Epithelial cell of proximal tubule (primary cell): ENCODE results near the gene SORL1. TPM values are rescaled to one million over a fixed set of nuclear protein-coding genes. Genes with fewer than 3 reads are reported as not detected.

ENCODE experiments used
- DNase-seq: peaks from one replicate; pipeline ENCODE4 v3.0.0-alpha.2; 2011; ENCODE audit warnings: low read depth
- H3K4me3 ChIP-seq: 2 replicates; pipeline ENCODE4 v1.5.1; 2011; ENCODE audit warnings: low read depth, mild to moderate bottlenecking, low read length
- total RNA-seq: library from RNA; depleted of rRNA; stranded (reverse); fragments of >200 nt; gene quantifications from 2 replicates; pipeline ENCODE4 v1.2.3, GENCODE V29; 2015
- TF ChIP-seq, protein P1 (sequence below): conservative IDR thresholded peaks from 2 replicates; pipeline ENCODE4 v1.5.1; 2012; ENCODE audit warnings: low read depth, mild to moderate bottlenecking, low read length

Gene SORL1
- total RNA-seq, 1 donor from 2014 or later, result 7.8 TPM

DNA sequence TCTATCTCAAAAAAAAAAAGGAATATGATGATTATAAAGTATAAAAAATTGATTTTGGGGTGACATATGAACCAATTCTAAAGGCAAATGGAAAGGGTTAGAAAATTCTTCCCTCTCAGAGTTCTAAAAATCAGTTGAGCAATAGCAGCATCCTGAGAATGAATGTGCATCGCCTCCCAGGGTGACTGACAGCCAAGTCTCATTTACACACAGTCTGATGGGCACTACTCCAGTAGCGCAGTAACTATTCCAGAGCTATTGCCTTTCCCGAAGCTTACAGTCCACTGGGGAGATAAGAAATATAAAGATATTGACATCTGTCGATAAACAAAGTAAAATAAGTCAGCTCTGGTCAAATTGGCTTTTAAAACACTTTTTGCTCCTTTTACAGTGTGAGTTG is 32.3 kb upstream of the SORL1 start:
- no peak overlapping the region for H3K4me3 ChIP-seq
- TF ChIP-seq, protein P1, sequence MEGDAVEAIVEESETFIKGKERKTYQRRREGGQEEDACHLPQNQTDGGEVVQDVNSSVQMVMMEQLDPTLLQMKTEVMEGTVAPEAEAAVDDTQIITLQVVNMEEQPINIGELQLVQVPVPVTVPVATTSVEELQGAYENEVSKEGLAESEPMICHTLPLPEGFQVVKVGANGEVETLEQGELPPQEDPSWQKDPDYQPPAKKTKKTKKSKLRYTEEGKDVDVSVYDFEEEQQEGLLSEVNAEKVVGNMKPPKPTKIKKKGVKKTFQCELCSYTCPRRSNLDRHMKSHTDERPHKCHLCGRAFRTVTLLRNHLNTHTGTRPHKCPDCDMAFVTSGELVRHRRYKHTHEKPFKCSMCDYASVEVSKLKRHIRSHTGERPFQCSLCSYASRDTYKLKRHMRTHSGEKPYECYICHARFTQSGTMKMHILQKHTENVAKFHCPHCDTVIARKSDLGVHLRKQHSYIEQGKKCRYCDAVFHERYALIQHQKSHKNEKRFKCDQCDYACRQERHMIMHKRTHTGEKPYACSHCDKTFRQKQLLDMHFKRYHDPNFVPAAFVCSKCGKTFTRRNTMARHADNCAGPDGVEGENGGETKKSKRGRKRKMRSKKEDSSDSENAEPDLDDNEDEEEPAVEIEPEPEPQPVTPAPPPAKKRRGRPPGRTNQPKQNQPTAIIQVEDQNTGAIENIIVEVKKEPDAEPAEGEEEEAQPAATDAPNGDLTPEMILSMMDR, result no peak
- no peak for DNase-seq

DNA sequence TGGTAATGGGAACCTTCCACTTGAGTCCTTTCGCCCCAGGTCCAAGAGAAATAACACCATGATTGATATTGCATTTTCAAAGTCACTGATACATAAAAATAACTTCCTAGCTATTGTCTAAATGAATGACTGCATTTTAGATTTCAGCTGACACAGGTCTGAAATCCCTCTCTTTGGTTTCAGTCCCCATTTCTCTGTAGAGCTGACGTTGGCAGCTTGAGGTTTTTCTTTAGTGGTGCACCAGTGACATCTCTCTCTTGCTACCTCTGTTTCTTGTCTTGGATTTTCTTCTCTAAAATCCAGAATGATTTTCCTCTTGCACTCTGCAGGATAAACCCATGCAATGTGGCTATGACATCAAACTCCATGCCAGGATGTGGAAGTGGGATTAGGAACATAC is 31.7 kb upstream of the SORL1 start:
- H3K4me3 ChIP-seq, result no peak overlapping the region
- TF ChIP-seq, protein P1, result no peak
- no peak for DNase-seq

DNA sequence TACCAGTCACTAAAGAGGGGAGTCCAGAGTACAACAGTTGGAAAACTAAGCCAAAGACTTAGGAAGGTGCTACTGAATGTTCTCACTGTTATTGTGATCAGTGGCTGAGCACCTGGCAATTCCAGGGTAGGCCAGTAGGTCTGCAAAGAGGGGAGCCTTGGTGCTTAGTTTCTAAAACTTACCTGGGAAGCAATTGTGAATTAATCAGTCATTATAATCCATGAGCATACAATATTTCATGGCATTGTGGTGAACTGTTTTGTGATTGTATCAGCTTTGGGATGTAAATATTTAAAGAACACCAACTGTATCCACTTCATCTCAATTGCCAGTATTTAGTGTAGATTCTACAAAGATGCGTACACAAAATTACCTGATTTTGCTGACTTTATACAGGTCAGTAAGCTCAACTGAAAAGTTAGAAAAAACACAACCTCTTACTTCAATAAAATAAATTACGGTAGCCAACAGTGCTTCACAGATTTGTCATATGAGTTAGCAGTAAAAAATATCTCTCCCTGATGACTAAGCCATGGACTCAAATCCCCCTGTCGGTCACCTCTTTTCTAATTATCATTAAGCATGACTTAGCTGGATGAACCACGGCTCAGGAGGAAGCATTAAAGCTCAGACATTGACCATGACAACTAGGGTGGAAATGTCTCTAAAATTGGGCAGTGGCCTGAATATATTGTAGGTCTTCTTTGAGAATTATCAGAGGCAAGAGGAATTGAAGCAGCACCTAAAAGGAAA is 30.8 kb upstream of the SORL1 start:
- no peak overlapping the region for H3K4me3 ChIP-seq
- TF ChIP-seq, protein P1, result peak; percentile 5
- no peak for DNase-seq

DNA sequence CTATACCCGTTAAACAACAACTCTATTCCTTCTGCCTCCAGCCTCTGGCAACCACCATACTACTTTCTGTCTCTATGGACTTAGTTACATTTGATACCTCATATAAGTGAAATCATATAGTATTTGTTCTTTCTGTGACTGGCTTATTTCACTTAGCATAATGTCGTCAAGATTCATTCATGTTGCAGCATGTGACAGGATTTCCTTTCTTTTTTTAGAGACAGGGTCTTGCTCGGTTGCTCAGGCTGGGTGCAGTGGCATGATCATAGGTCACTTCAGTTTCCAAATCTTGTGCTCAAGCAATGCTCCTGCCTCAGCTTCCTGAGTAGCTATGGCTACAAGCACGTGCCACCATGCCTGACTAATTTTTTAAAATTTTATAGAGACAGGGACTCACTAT is 29.4 kb upstream of the SORL1 start:
- TF ChIP-seq, protein P1, result no peak
- DNase-seq, result no peak
- H3K4me3 ChIP-seq, result no peak overlapping the region

DNA sequence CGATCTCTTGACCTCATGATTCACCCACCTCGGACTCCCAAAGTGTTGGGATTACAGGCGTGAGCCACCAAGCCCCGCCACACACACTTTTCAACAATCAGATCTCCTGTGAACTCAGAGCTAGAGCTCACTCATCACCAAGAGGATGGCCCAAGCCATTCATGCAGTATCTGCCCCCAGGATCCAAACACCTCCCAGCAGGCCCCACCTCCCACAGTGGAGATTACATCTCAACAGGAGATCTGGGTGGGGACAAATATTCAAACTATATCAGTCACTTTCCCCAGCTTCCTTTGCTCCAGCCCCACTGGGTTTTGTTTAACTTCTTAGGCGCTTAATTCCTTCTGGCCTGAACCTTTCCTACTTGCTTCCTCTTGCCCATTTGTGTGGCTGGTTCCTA is 26.3 kb upstream of the SORL1 start:
- no peak for DNase-seq
- no peak overlapping the region for H3K4me3 ChIP-seq
- TF ChIP-seq, protein P1, result no peak

DNA sequence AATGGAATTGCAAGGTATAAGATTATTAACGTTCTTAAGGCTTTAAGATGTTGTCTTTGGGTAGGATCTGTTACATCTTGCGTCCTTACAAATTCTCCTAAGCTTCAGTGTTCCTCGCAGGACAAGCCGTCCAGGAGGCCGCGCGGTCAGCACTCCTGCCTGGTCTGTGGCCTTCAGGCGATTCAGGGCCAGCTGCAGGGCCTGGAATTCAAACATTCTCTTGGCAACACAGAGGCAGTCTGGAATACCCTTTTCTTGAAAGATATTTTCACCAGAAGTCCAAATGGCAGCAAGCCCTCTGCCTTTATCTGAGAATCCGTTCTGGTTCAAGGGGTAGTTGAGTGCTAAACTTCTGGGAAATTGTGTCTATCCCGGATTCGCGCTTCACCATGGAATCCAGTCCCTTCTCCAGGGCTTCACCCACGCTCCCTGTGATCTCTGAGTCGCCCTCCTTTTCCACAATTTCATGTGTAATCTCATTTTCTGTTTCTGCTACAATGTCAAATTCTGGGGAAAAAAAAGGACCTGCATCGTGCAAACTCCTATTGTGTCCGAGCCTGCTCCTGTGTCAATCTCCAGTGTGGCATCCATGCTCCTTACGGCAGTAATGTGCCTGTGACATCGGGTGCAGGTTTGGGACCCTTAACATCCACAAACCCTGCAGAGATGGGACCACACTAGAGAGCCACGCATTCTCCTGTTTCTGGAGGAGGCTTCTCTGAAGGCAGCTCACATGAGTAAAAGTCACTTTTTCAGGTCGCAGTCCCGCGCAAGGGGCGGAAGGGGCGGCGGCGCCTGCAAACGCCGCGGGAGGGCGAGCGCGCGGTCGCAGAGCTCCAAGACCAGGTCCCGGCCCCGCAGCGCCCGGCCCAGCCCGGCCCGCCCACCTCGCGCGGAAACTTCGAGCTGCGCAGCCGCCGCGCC is 25.4 kb upstream of the SORL1 start:
- TF ChIP-seq, protein P1, result no peak
- peak overlapping the region; percentile 36 for H3K4me3 ChIP-seq
- no peak for DNase-seq

DNA sequence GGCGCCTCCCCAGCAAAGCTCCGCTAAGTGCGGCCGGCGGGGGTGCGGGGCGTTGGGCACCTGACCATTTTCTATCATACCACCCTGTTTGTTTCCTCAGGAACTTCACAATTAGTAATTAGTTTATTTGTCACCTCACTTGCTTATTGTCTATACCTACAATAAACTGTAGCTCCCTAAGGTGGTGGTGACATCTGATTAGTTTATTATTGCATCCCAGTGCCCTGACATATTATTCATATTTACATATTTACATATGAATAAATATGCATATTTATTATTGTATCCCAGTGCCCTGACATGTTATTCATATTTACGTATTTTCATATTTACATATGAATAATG is 24.7 kb upstream of the SORL1 start:
- no peak for DNase-seq
- H3K4me3 ChIP-seq, result peak overlapping the region; percentile 36
- TF ChIP-seq, protein P1, result no peak
